Stomach (tissue), 9 donors: ENCODE results near the gene SMARCA4. TPM values are rescaled to one million over a fixed set of nuclear protein-coding genes. Genes with fewer than 3 reads are reported as not detected.

Source experiments
- DNase-seq, 2 donors: peaks; one replicate each; pipeline versions ENCODE4 v3.0.0 to v3.0.0-alpha.2; 2013 to 2019
- H3K27ac ChIP-seq, 5 donors: fragments of 200-600 bp in 4 of 5; sonication (generic) in 4 of 5; one replicate each; pipeline ENCODE4 v1.5.1; 2013 to 2019; ENCODE audit warnings: mild to moderate bottlenecking in 1 of 5, moderate library complexity in 1 of 5
- H3K27me3 ChIP-seq, 3 donors: fragments of 200-600 bp; sonication (generic); one replicate each; pipeline ENCODE4 v1.5.1; 2017 to 2019; ENCODE audit warnings: mixed run types in 1 of 3
- H3K36me3 ChIP-seq, 4 donors: fragments of 200-600 bp; sonication (generic); 1 replicate in 3 of 4; 2 replicates in 1 of 4; pipeline ENCODE4 v1.5.1; 2016 to 2019
- H3K4me1 ChIP-seq, 4 donors: fragments of 200-600 bp; sonication (generic); one replicate each; pipeline ENCODE4 v1.5.1; 2016 to 2019
- H3K4me3 ChIP-seq, 4 donors: fragments of 200-600 bp; sonication (generic) in 3 of 4; one replicate each; pipeline ENCODE4 v1.5.1; 2016 to 2019; ENCODE audit warnings: mild to moderate bottlenecking in 1 of 4
- H3K9me3 ChIP-seq, 4 donors: fragments of 200-600 bp; sonication (generic); one replicate each; pipeline ENCODE4 v1.5.1; 2016 to 2019
- CTCF ChIP-seq, 7 experiments: fragments of 450-650 bp in 4 of 7; fragments of 200-600 bp in 3 of 7; sonication (generic) in 3 of 7; IDR thresholded peaks; one replicate each; pipeline ENCODE4 v1.5.1; 2016 to 2019; ENCODE audit warnings: antibody characterized with exemption in 7 of 7, control low read depth in 2 of 7, mild to moderate bottlenecking in 1 of 7
- EP300 ChIP-seq: sonication (generic); formaldehyde crosslinking; IDR thresholded peaks from one replicate; pipeline ENCODE4 v1.6.1; 2017; ENCODE audit warnings: antibody characterized with exemption
- POLR2A ChIP-seq, 4 donors: fragments of 450-650 bp; IDR thresholded peaks; one replicate each; pipeline ENCODE4 v1.6.1; 2016; ENCODE audit warnings: antibody characterized with exemption in 4 of 4, control low read depth in 2 of 4, mild to moderate bottlenecking in 1 of 4, moderate library complexity in 1 of 4
- POLR2AphosphoS5 ChIP-seq, 3 donors: sonication (generic); formaldehyde crosslinking; IDR thresholded peaks; one replicate each; pipeline ENCODE4 v1.6.1; 2016; ENCODE audit warnings: antibody characterized with exemption in 3 of 3
- WGBS, 5 donors: extraction: QIAGEN DNeasy Blood & Tissue Kit in 3 of 5; methylation state at CpG; one replicate each; pipeline versions ENCODE4 v1.1.5 to v1.1.7; 2013 to 2018; 5-methylcytosine and 5-hydroxymethylcytosine counted together
- intact Hi-C: fragments of 100-400 bp; cut with DNase I; formaldehyde crosslinking; loops from one replicate; pipeline ENCODE4 v1.15.1; 2023; ENCODE audit warnings: low total_unique reads
- polyA plus RNA-seq, 3 donors: library from polyadenylated mRNA; stranded (reverse); fragments of 200-250 nt; gene quantifications; one replicate each; pipeline ENCODE4 v1.2.3, GENCODE V29; 2013
- total RNA-seq, 5 donors: library from RNA; depleted of rRNA; stranded (reverse); fragments of >200 nt; gene quantifications; one replicate each; pipeline versions ENCODE4 v1.1.0 to v1.2.3, GENCODE V29; 2014 to 2016
- donor health status: healthy with polysubstance abuse.
- donor health status: Bipolar disorder and iron deficiency.
- donor health status: healthy.

SMARCA4 gene
- total and polyA plus RNA-seq, 8 donors, result 28.6 to 158 (median 60.9) TPM

GRCh38 chr19:11021760-11022144, 60.9 kb downstream of the SMARCA4 start:
- Histone ChIP-seq H3K9me3 (no peaks in the 10 kb centered on the region), H3K27ac (no peak overlapping the region), H3K4me1 (no peaks in the 10 kb centered on the region), H3K4me3 (no peak overlapping the region), H3K36me3 (peaks cover 91 to 100% (median 100%) of the 10 kb centered on the region in 4 donors), H3K27me3 (no peaks in the 10 kb centered on the region)
- intact Hi-C loops, result no loop called here
- DNase-seq, result no peak
- 92 to 98% (median 95%) methylated on average over 8 to 15 of the region's 15 CpGs for WGBS, 5 donors
- TF ChIP-seq POLR2AphosphoS5 (IDR thresholded peaks at IDR 0.05) (no peak), POLR2A (IDR thresholded peaks at IDR 0.05) (no peak), CTCF (IDR thresholded peaks at IDR 0.05) (no peak), EP300 (no peak)

DNA sequence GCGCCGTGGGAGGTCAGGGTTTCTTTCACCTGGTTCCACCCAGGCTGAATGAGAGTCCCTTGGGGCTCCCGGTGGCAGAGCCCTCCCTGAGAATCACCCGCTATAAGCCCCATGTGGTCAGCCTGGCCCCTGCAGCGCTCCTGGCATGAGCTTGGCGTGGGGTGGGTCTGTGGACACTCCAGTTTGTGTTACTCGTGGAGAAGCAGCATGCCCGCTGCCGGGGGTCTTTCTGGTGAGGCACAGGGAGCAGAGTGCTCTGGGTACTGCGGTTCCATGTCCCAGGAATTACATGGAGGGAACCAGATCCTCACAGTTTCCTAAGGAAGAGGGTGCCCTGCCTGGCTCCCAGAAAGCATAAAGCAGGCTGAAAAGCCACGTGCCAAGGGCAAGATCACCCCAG, 62.2 kb downstream of the SMARCA4 start:
- DNase-seq, result no peak
- Histone ChIP-seq H3K36me3 (peaks cover 90 to 100% (median 100%) of the 10 kb centered on the region in 4 donors), H3K27me3 (no peaks in the 10 kb centered on the region), H3K9me3 (no peaks in the 10 kb centered on the region), H3K4me1 (no peaks in the 10 kb centered on the region), H3K4me3 (no peak overlapping the region), H3K27ac (no peak overlapping the region)
- TF ChIP-seq POLR2AphosphoS5 (IDR thresholded peaks at IDR 0.05) (no peak), CTCF (IDR thresholded peaks at IDR 0.05) (no peak), EP300 (no peak), POLR2A (IDR thresholded peaks at IDR 0.05) (no peak)
- intact Hi-C loops, result no loop called here
- 87 to 94% (median 93%) methylated on average over 6 to 11 of the region's 11 CpGs for WGBS, 5 donors

DNA sequence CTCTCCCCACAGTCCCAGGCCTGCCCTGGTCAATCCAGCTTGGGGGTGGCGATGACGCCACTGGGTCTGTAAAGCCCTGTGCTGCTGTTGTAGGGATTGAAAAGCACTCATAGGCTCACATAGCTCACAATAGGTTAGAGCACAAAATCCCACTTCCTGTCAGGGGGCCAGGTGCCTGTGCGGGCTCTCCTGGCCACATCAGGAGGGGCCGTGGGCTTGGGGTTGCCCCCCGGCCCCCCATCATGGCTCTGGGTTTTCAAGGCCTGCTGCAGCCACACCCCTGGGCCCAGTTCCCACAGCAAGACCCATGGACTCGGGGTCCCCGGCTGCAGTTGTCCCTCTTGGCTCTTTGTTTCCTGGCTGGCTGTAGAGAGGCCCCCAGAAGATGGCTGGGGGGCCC, 62.9 kb downstream of the SMARCA4 start:
- WGBS, 5 donors, result 89 to 99% (median 92%) methylated on average over 4 to 7 of the region's 7 CpGs
- Histone ChIP-seq H3K27me3 (no peaks in the 10 kb centered on the region), H3K4me3 (no peak overlapping the region), H3K9me3 (no peaks in the 10 kb centered on the region), H3K27ac (no peak overlapping the region), H3K4me1 (no peaks in the 10 kb centered on the region), H3K36me3 (peaks cover 95 to 100% (median 100%) of the 10 kb centered on the region in 4 donors)
- intact Hi-C loops, result no loop called here
- no peak for DNase-seq
- TF ChIP-seq CTCF (IDR thresholded peaks at IDR 0.05) (no peak), POLR2A (IDR thresholded peaks at IDR 0.05) (no peak), EP300 (no peak), POLR2AphosphoS5 (IDR thresholded peaks at IDR 0.05) (no peak)

- Histone ChIP-seq H3K27me3 (no peaks in the 10 kb centered on the region), H3K27ac (no peak overlapping the region), H3K4me3 (no peak overlapping the region), H3K36me3 (peaks cover 95 to 100% (median 100%) of the 10 kb centered on the region in 4 donors), H3K9me3 (no peaks in the 10 kb centered on the region), H3K4me1 (no peaks in the 10 kb centered on the region)
- 88 to 94% (median 92%) methylated on average over 9 to 13 of the region's 13 CpGs for WGBS, 5 donors
- no peak for DNase-seq
- TF ChIP-seq EP300 (no peak), CTCF (IDR thresholded peaks at IDR 0.05) (no peak), POLR2AphosphoS5 (IDR thresholded peaks at IDR 0.05) (no peak), POLR2A (IDR thresholded peaks at IDR 0.05) (no peak)
- intact Hi-C loops, result no loop called here
Measured at GRCh38 chr19:11024259-11024658, 63.4 kb downstream of the SMARCA4 start.
